WERI-Rb-1 (cell line): ENCODE data around the gene TMED4.

Experiments
- DNase-seq: peaks from one replicate; pipeline ENCODE4 v3.0.0-alpha.2; 2020
- H3K27ac ChIP-seq: fragments of 250-450 bp; sonication (Bioruptor Pico); 2 replicates; pipeline ENCODE4 v1.5.1; 2020; ENCODE audit warnings: mild to moderate bottlenecking, moderate library complexity
- H3K27me3 ChIP-seq: fragments of 250-450 bp; sonication (Bioruptor Pico); 2 replicates; pipeline ENCODE4 v1.5.1; 2021; ENCODE audit warnings: mild to moderate bottlenecking, low read depth, moderate library complexity; ENCODE audit not compliant: insufficient read depth, severe bottlenecking
- H3K36me3 ChIP-seq: fragments of 250-450 bp; sonication (Bioruptor Pico); 2 replicates; pipeline ENCODE4 v1.5.1; 2020; ENCODE audit warnings: mild to moderate bottlenecking, moderate library complexity
- H3K4me3 ChIP-seq: 2 replicates; pipeline ENCODE4 v1.5.1; 2011; ENCODE audit warnings: low read depth, mild to moderate bottlenecking, control low read depth, low read length
- H3K9me3 ChIP-seq: fragments of 250-450 bp; sonication (Bioruptor Pico); 2 replicates; pipeline ENCODE4 v1.5.1; 2021; ENCODE audit warnings: mild to moderate bottlenecking, moderate library complexity; ENCODE audit not compliant: severe bottlenecking
- CTCF ChIP-seq: IDR thresholded peaks from 2 replicates; pipeline ENCODE4 v1.5.1; 2011; ENCODE audit warnings: low read depth, mild to moderate bottlenecking, control low read depth, inconsistent platforms, low read length

TMED4 gene

GRCh38 chr7:44618753-44619152, 36.7 kb upstream of the TMED4 start:
- H3K4me3 ChIP-seq, result no peak overlapping the region
- H3K27me3 ChIP-seq, result no peaks in the 10 kb centered on the region
- no peak for DNase-seq
- H3K36me3 ChIP-seq, result peaks cover 3% of the 10 kb centered on the region; the same call in 1 of the 2 replicates
- no peak overlapping the region for H3K27ac ChIP-seq
- no peak for TF ChIP-seq CTCF
- H3K9me3 ChIP-seq, result no peaks in the 10 kb centered on the region

GRCh38 chr7:44618045-44618444, 36.0 kb upstream of the TMED4 start:
- H3K9me3 ChIP-seq, result no peaks in the 10 kb centered on the region
- DNase-seq, result no peak
- TF ChIP-seq CTCF, result no peak
- no peak overlapping the region for H3K4me3 ChIP-seq
- H3K27ac ChIP-seq, result no peak overlapping the region
- peaks cover 3% of the 10 kb centered on the region; the same call in 1 of the 2 replicates for H3K36me3 ChIP-seq
- H3K27me3 ChIP-seq, result no peaks in the 10 kb centered on the region

GRCh38 chr7:44617225-44617890, 35.3 kb upstream of the TMED4 start:
- no peak for TF ChIP-seq CTCF
- DNase-seq, result no peak
- Histone ChIP-seq H3K36me3 (peaks cover 3% of the 10 kb centered on the region; the same call in 1 of the 2 replicates), H3K27me3 (no peaks in the 10 kb centered on the region), H3K9me3 (no peaks in the 10 kb centered on the region), H3K27ac (no peak overlapping the region), H3K4me3 (no peak overlapping the region)

GRCh38 chr7:44616545-44616944, 34.5 kb upstream of the TMED4 start:
- no peak overlapping the region for H3K4me3 ChIP-seq
- no peak for DNase-seq
- no peaks in the 10 kb centered on the region for H3K27me3 ChIP-seq
- no peaks in the 10 kb centered on the region for H3K9me3 ChIP-seq
- H3K27ac ChIP-seq, result no peak overlapping the region
- no peak for TF ChIP-seq CTCF
- peaks cover 3% of the 10 kb centered on the region; the same call in 1 of the 2 replicates for H3K36me3 ChIP-seq

GRCh38 chr7:44615793-44616192, 33.8 kb upstream of the TMED4 start:
- DNase-seq, result no peak
- Histone ChIP-seq H3K27ac (no peak overlapping the region), H3K36me3 (peaks cover 3% of the 10 kb centered on the region; the same call in 1 of the 2 replicates), H3K9me3 (no peaks in the 10 kb centered on the region), H3K27me3 (no peaks in the 10 kb centered on the region), H3K4me3 (no peak overlapping the region)
- TF ChIP-seq CTCF, result no peak

- Histone ChIP-seq H3K36me3 (peaks cover 3% of the 10 kb centered on the region; the same call in 1 of the 2 replicates), H3K27ac (no peak overlapping the region), H3K4me3 (no peak overlapping the region), H3K27me3 (no peaks in the 10 kb centered on the region), H3K9me3 (no peaks in the 10 kb centered on the region)
- no peak for DNase-seq
- no peak for TF ChIP-seq CTCF
These were observed 33.1 kb upstream of the TMED4 start for GRCh38 chr7:44615149-44615611.
